Lower lobe of right lung (tissue), 2 donors: ENCODE measurements around the gene GSN. TPM values are rescaled to one million over a fixed set of nuclear protein-coding genes. Genes with fewer than 3 reads are reported as not detected.

Source experiments
- ATAC-seq, 2 donors: fragments of 200-7000 bp; cut with Tn5 transposase; one replicate each; pipeline ENCODE4 v1.9.1; 2020 to 2022; ENCODE audit warnings: mild to moderate bottlenecking in 2 of 2, moderate library complexity in 2 of 2
- DNase-seq: peaks from one replicate; pipeline ENCODE4 v3.0.0-alpha.2; 2020
- H3K27ac ChIP-seq: fragments of 200-600 bp; one replicate; pipeline ENCODE4 v1.8.0; 2022
- H3K27me3 ChIP-seq: fragments of 200-600 bp; one replicate; pipeline ENCODE4 v1.8.0; 2022; ENCODE audit warnings: low read depth
- H3K36me3 ChIP-seq: fragments of 200-600 bp; one replicate; pipeline ENCODE4 v1.8.0; 2022; ENCODE audit warnings: mild to moderate bottlenecking
- H3K4me1 ChIP-seq: fragments of 200-600 bp; one replicate; pipeline ENCODE4 v1.8.0; 2022
- H3K4me3 ChIP-seq: fragments of 200-600 bp; one replicate; pipeline ENCODE4 v1.8.0; 2022; ENCODE audit warnings: mild to moderate bottlenecking
- H3K9me3 ChIP-seq: fragments of 200-600 bp; one replicate; pipeline ENCODE4 v1.8.0; 2022
- CTCF ChIP-seq: fragments of 200-600 bp; IDR thresholded peaks from one replicate; pipeline ENCODE4 v1.8.0; 2022; ENCODE audit warnings: antibody characterized with exemption, mild to moderate bottlenecking
- intact Hi-C: fragments of 100-400 bp; cut with DNase I; formaldehyde crosslinking; loops from one replicate; pipeline ENCODE4 v1.11.0; 2022
- total RNA-seq: library from RNA; stranded (reverse); fragmentation: NEBNext Ultra II Directional; extraction: Animal tissue kit (Norgen Biotek cat#: 25700); gene quantifications from one replicate; pipeline ENCODE4 v1.2.1, GENCODE V29; 2021
- donor health status: DM: no; HTN: yes; CAD: no; lungs with severe emphysema.

The GSN gene
- total RNA-seq, 1 donor from 2014 or later: 388 TPM

- TF ChIP-seq CTCF: no peak
- no peak overlapping the region for H3K27ac ChIP-seq
- intact Hi-C loops: no loop called here
- DNase-seq: no peak
- no peak for ATAC-seq
- no peaks in the 10 kb centered on the region for H3K4me1 ChIP-seq
- peaks cover 14% of the 10 kb centered on the region for H3K36me3 ChIP-seq
- H3K9me3 ChIP-seq: no peaks in the 10 kb centered on the region
- H3K4me3 ChIP-seq: no peak overlapping the region
- H3K27me3 ChIP-seq: no peaks in the 10 kb centered on the region
These were observed 35.7 kb upstream of the GSN start for GRCh38 chr9:121232251-121232650.

- Histone ChIP-seq H3K36me3 (peaks cover 14% of the 10 kb centered on the region), H3K4me3 (no peak overlapping the region), H3K27ac (no peak overlapping the region), H3K4me1 (no peaks in the 10 kb centered on the region), H3K9me3 (no peaks in the 10 kb centered on the region), H3K27me3 (no peaks in the 10 kb centered on the region)
- TF ChIP-seq CTCF: no peak
- ATAC-seq (no peak), DNase-seq (no peak)
- intact Hi-C loops: no loop called here
These were observed 33.8 kb upstream of the GSN start for GRCh38 chr9:121233906-121234831.

DNA sequence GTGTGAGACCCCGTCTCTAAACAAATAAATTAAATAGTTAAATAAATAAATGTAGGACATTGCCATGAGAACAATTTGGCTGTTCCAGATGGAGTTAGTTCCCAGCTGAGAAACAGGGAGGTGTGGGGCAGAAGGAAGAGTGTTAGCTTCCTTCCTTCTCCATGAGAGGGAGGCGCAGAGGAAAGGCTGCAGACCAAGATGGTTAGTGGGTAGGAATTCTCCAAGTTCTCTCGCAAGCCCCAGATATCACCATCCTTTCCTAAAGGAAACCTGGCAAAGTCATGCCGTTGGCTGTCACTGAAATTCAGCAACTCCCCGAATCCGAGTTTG is 33.2 kb upstream of the GSN start:
- H3K4me3 ChIP-seq: no peak overlapping the region
- H3K4me1 ChIP-seq: no peaks in the 10 kb centered on the region
- TF ChIP-seq CTCF: no peak
- peaks cover 14% of the 10 kb centered on the region for H3K36me3 ChIP-seq
- intact Hi-C loops: no loop called here
- H3K9me3 ChIP-seq: no peaks in the 10 kb centered on the region
- H3K27me3 ChIP-seq: no peaks in the 10 kb centered on the region
- DNase-seq (no peak), ATAC-seq (no peak)
- no peak overlapping the region for H3K27ac ChIP-seq

DNA sequence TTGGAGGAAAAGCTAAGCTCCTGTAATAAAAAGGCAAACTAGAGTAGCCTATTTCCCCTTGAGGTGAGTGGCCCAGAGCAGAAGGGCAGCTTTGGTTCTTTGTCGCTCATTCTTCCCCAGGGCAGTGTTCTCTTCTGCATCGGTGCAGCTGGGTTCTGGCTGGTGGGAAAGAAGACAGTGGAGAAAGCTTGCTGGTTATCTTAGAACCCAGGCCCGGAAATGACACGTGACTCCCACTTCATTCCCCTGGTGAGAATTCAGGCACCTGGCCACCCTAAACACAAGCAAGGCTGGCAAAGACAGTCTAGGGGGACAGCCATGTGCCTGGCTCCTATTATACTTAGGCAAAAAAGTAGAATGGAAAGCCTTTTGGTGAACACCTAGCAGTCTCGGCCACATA is 32.5 kb upstream of the GSN start:
- Histone ChIP-seq H3K9me3 (no peaks in the 10 kb centered on the region), H3K36me3 (peaks cover 14% of the 10 kb centered on the region), H3K27me3 (no peaks in the 10 kb centered on the region), H3K27ac (no peak overlapping the region), H3K4me1 (no peaks in the 10 kb centered on the region), H3K4me3 (no peak overlapping the region)
- no peak for ATAC-seq
- DNase-seq: no peak
- intact Hi-C loops: no loop called here
- TF ChIP-seq CTCF: no peak

GRCh38 chr9:121237916-121238315 is 30.0 kb upstream of the GSN start:
- ATAC-seq: no peak

More at GRCh38 chr9:121237916-121238315, 30.0 kb upstream of the GSN start:
- no peaks in the 10 kb centered on the region for H3K9me3 ChIP-seq
- H3K4me1 ChIP-seq: no peaks in the 10 kb centered on the region
- DNase-seq: no peak
- intact Hi-C loops: no loop called here
- no peak for TF ChIP-seq CTCF
- H3K4me3 ChIP-seq: no peak overlapping the region
- no peaks in the 10 kb centered on the region for H3K27me3 ChIP-seq
- H3K27ac ChIP-seq: no peak overlapping the region
- no peaks in the 10 kb centered on the region for H3K36me3 ChIP-seq
